Measurements from ENCODE around the gene GUCA2B.

GUCA2B gene

DNA sequence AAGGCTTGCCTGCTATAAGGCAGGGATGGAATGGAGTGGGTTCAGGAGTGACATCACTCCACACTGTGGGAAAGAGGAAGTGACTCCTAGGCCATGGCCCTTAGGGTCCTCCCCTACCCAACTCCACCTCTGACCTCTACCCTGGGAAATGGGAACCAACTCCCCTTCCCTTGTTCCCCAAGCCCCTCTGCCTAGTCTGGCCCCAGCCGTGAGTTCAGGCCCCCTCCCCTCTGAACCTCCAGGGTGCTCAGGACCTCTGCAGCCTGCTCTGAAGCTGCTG, 15.1 kb downstream of the GUCA2B start:
- no peak for DNase-seq

DNA sequence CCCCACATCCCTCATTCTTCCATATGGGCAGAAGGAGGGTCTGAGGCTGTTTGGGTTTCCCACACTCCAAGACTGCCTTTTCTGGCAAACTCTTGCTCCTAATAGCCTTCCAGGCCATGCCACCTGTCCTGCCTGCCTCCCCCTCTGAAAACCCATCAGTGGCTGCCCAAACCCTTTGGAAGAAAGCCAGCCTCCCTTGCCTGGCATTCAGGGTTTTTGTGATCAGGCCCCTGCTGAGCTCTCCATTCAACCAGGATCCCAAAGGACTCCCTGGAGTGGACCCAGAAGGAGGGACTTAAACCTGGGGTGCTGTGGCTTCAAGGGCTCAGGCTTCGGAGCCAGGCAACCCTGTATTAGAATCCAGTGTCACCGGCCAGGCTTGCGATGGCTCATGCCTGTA, 15.6 kb downstream of the GUCA2B start:
- no peak for DNase-seq

GRCh38 chr1:42170779-42171621, 17.8 kb downstream of the GUCA2B start:
- DNase-seq = no peak

GRCh38 chr1:42171679-42172266, 18.6 kb downstream of the GUCA2B start:
- no peak for DNase-seq

DNA sequence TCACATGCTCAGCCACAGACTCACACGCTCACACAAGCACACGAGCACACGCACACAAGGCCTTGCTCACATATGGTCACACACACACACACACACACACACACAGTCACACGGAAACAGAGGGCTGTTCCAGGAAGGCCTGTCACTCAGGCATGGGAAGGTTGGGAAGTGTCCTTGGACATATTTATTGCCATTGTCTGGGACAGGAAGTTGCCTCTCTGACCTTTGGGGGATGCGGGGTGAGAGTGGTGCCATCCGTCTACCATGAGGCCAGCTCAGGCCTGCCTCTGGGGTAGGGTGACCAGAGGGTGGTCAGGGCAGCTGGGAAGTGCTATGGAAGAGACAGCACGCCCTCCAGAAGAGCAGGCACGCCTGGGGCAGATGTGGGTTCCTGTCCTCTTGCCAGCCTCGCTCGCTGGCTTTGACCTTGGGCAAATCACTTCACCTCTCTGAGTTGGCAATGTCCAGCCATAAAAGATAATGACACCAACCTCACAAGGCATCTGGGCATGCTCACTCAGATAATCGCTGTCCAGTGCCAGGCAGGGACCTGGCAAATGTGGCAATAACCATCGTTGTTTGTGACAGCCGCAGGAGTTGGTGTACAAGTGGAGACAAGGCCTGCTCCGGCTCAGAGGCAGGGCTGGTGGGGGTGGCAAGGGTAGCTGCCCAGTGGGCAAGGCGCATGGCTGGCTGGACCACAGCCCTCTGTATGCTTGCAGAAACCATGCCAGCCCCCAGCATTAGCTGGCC, 19.3 kb downstream of the GUCA2B start:
- DNase-seq = no peak

GRCh38 chr1:42173155-42173933, 20.1 kb downstream of the GUCA2B start:
- DNase-seq = peak; percentile 53

DNA sequence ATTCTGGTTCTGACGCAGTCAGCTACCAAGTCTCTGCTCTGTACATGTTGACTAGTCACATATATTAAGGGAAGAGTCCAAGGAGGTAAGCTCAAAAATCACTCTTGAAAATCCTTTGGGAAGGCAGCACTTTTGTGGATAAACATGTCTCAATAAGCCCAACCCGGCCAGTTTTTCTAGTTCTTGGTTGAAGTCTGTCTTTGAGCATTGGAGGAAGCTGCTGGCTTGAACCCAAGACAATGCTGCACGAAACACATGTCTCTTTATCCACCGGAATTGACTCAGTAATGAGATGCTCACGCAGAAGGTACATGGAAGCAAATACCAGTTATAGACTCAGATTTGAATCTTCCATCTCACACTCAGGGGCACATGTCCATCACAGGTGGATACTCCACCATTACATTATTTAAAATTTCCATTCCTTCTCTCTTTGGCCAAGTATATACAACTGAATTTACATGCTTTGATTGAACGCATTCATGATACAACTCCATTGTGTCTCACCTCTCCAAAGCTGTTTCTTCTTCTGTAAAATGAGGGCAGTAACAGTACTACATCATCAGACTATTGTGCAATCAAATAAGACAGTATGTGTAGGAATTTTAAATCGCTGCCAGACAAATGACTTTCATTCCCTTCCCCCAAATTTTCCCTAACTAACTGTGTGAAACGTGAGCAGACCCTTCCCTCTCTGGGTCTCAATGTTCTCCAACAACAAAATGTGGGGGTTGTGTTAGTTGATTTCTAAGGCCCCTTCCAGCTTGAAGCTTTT, 20.9 kb downstream of the GUCA2B start:
- DNase-seq = no peak

DNA sequence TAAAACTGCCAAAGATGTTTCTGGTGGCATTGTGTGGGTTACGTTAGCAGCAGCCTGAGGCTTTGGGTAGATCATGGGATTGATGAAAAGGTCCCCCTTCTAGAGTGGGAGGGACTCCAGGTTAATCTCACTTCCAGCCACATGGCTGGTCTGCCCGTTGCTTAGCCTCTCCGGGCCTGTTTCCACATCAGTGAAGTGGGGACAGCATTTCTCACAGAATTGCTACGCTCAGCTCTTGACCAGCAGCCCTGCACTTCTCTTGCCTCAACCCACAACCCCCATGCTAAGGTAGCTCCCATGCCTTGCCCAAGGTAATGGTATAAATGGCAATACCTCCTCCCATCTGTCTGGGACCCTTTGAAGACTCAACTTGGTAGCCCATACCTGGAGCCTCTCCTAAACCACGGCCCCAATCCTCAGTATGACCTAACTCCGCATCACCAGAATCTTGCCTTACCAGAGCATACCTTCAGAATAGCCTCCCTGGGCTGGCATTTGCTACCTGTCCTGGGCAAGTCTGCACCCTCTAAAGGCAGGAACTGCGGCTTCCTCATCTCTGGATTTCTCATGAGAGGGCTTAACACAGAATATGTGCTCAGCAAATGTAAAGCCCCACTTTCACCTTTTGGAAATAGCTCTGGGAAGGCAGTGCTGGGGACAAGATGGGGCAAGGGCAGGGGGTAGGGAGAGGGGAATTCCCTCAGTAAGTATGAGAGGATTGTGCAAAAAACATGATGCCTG, 22.3 kb downstream of the GUCA2B start:
- DNase-seq = no peak

GRCh38 chr1:42176902-42177519, 23.8 kb downstream of the GUCA2B start:
- DNase-seq = peak; percentile 57

DNA sequence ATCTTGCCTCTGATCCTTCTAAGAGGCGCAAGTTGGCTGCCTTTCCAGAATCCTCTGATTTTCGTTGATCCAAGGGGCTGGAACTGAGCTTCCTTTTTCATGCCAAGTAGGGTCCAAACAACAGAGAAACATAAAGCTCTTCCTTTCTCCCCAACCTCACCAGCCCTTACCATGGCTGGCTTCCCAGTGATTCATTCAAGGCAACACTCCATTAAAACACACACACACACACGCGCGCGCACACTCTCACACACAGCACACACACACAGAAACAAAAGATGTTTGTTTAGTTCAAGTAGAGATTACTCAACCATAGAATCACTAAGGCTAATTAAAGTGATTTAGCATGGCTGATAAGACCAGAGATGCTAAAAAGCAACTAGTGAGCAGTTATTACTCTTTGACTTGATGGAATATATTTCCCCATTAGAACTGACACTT, 24.4 kb downstream of the GUCA2B start:
- DNase-seq = no peak

- peak; percentile 24 for DNase-seq
Observed at GRCh38 chr1:42178249-42178648, 25.0 kb downstream of the GUCA2B start.

DNA sequence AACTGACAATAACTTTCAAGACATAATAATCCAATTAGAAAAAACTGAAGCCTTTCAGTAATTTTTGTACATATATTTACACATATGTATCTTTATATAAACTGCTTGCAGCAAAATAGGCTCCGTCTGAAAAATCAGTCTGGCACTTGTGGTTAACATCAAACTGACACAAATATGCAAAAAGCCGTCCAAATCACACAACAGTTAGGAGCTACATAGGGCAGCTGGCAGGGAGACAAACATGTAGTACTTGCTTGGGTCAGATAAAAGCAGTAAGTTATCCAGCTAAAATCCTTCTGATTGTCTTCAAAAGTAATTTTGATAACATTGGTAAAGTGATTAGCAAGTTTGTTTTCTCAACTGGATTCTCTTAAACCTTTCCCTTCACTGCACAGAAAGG, 26.1 kb downstream of the GUCA2B start:
- DNase-seq = peak; percentile 16

GRCh38 chr1:42179900-42180329, 26.7 kb downstream of the GUCA2B start:
- DNase-seq = no peak

DNA sequence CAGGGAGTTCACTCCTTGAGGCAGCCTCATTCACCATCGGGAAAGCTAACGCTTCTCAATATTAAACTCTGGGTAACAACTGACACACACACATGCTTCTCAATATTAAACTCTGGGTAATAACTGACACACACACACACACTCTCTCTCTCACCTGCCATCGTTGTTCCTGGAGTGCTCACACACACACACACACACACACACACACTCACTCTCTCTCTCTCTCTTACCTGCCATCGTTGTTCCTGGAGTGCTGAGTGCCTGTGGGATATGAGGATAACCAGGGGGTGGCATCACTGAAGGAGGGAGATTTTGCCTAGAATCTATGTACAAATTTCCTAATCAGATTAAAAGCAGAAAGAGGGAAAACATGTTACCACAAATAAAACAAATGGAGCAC, 28.5 kb downstream of the GUCA2B start:
- no peak for DNase-seq

DNA sequence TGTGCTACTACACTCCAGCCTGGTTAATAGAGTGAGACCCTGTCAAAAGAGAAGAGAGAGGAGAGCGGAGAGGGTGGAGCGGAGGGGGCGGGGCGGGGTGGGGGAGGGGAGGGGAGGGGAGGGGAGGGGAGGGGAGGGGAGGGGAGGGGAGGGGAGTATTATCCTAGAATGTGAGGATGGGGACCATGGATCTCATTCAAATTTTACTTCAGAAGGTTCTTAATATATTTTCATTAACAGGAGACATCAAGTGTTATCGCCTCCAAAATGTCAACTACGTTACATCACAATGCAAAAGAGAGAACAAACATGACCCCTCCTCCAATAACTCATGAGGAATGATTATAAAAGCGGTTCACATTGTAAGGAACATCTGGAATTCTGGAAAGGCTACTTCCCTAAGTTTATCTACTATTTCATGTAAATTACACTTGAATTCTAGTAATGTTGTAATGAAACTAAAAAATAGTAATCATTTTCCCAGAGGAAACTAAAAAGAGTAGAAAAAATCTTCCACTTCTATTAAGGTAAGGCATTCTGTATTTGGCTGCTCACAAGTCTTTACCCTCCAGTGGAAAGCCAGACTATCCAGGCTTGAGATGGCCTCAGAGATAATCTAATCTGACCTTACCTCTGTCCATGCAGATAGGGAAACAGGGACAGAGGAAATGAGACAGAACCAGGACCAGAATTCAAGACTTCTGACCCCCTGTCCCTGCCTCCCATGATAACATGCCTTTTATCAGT, 30.2 kb downstream of the GUCA2B start:
- no peak for DNase-seq

DNA sequence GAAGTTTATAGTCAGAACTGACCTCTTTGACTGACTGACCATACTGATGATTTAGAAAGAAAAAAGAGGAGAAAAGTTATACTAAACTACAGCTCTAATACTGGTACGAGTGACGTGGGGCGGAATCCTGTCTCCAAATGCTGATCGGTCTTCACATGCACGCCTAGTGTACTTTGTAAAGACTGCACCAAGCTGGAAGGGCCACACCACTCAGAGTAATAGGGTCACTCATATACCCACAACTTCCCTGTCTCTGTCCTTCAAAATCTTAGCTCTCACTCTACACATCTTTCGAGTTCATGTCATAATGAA, 30.7 kb downstream of the GUCA2B start:
- no peak for DNase-seq

- no peak for DNase-seq
Observed at GRCh38 chr1:42184616-42185015, 31.4 kb downstream of the GUCA2B start.

DNA sequence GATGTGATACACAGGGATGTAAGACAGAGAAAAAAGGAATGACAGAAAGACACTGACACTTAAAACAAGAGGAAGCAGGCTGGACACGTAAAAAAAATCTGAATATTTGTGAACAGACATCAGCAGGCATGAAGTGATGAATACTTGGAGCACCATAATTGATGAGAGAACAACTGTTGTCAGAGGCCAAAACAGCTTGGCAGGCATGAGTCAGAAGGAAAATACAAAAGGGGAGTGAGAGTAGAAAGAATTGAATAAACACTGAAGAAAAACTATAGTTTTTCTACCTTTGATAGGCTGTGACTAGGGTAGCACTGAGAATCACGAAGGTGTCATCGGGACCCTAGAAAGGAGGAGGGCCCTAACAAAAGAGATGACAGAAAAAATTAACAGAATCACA, 32.9 kb downstream of the GUCA2B start:
- DNase-seq = no peak

- DNase-seq = no peak
Observed at GRCh38 chr1:42189931-42190853, 37.0 kb downstream of the GUCA2B start.

- no peak for DNase-seq
Observed at GRCh38 chr1:42191319-42191718, 38.1 kb downstream of the GUCA2B start.
